Measurements from ENCODE around the gene RTEL1.

DNA sequence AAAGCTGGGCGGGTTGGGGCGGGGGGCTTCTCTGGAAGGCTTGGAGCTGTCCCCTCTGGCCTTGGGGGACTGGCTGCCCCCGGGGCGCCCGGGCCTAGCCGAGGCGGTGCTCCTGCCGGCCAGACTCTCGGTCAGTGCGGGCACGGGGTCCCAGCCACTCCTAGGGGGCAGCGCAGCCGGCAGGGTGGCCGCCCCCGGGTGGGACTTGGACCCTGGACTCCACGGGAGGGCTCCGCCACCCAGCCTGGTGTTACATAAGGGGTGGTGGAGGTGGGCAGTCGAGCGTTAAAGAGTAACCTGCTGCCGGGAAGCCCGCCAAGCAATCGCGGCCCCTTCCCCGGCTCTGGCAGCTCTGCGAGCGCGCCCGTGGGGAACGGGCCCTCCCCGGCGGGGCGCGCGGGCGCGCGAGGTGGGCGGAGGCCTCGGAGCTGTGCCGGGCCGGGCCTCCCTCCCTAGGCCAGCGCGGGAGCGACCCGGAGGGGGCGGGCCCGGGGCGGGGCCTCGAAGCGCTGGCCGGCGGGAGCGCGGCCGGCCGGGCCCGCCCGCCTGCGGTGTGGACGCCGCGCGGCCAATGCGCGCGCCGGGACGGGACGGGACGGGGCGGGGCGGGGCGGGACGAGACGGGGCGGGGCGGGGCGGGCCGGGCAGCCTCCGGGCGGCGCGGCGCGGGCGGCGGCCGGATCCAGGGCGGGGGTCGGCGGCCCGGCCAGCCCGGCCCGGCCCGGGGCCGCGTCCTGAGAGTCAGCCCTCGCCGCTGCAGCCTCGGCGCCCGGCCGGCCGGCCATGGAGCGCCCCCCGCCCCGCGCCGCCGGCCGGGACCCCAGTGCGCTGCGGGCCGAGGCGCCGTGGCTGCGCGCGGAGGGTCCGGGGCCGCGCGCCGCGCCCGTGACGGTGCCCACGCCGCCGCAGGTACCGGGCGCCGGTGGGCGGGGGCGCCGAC, 81.3 kb downstream of the RTEL1 start, which contains the start of gene SLC2A4RG:
- TF ChIP-seq, protein P1, sequence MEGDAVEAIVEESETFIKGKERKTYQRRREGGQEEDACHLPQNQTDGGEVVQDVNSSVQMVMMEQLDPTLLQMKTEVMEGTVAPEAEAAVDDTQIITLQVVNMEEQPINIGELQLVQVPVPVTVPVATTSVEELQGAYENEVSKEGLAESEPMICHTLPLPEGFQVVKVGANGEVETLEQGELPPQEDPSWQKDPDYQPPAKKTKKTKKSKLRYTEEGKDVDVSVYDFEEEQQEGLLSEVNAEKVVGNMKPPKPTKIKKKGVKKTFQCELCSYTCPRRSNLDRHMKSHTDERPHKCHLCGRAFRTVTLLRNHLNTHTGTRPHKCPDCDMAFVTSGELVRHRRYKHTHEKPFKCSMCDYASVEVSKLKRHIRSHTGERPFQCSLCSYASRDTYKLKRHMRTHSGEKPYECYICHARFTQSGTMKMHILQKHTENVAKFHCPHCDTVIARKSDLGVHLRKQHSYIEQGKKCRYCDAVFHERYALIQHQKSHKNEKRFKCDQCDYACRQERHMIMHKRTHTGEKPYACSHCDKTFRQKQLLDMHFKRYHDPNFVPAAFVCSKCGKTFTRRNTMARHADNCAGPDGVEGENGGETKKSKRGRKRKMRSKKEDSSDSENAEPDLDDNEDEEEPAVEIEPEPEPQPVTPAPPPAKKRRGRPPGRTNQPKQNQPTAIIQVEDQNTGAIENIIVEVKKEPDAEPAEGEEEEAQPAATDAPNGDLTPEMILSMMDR (IDR thresholded peaks at IDR 0.05; ENCODE audit: low read depth, low read length) = no peak
- TF ChIP-seq EZH2phosphoT487 (IDR thresholded peaks at IDR 0.05; ENCODE audit: low read depth) = no peak
